MM.1S (cell line): ENCODE data around the gene C1GALT1C1.
"Not testable (repeated sequence)": the region's sequence is repeated elsewhere in the genome, so short reads cannot be mapped to it uniquely, and the experiment has no call there.

Experiments used
- EZH2 ChIP-seq: fragments of 300-600 bp; sonication (generic); optimal IDR thresholded peaks from 2 replicates; pipeline ENCODE3; 2017; ENCODE audit warnings: low read depth, mild to moderate bottlenecking, antibody characterized with exemption, low read length, mixed read lengths
- TF ChIP-seq, protein P1 (sequence below): fragments of 300-600 bp; sonication (generic); IDR thresholded peaks from 2 replicates; pipeline ENCODE4 v1.5.1; 2016; ENCODE audit warnings: antibody characterized with exemption, low read length, mixed read lengths

DNA sequence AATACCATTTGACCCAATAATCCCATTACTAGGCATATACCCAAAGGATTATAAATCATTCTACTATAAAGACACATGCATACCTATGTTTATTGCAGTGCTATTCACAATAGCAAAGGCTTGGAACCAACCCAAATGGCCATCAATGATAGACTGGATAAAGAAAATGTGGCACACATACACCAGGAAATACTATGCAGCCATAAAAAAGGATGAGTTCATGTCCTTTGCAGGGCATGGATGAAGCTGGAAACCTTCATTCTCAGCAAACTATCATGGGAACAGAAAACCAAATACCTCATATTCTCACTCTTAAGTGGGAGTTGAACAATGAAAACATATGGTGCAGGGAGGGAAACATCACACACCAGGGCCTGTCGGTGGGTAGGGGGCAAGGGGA is 22.4 kb upstream of the C1GALT1C1 start:
- not testable (repeated sequence) for TF ChIP-seq EZH2
- TF ChIP-seq, protein P1, sequence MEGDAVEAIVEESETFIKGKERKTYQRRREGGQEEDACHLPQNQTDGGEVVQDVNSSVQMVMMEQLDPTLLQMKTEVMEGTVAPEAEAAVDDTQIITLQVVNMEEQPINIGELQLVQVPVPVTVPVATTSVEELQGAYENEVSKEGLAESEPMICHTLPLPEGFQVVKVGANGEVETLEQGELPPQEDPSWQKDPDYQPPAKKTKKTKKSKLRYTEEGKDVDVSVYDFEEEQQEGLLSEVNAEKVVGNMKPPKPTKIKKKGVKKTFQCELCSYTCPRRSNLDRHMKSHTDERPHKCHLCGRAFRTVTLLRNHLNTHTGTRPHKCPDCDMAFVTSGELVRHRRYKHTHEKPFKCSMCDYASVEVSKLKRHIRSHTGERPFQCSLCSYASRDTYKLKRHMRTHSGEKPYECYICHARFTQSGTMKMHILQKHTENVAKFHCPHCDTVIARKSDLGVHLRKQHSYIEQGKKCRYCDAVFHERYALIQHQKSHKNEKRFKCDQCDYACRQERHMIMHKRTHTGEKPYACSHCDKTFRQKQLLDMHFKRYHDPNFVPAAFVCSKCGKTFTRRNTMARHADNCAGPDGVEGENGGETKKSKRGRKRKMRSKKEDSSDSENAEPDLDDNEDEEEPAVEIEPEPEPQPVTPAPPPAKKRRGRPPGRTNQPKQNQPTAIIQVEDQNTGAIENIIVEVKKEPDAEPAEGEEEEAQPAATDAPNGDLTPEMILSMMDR, result not testable (repeated sequence)
